ENCODE data around the gene IQCF6. TPM values are rescaled to one million over a fixed set of nuclear protein-coding genes. Genes with fewer than 3 reads are reported as not detected.
"Not testable (repeated sequence)": the region's sequence is repeated elsewhere in the genome, so short reads cannot be mapped to it uniquely, and the experiment has no call there.

Gene IQCF6
- total and polyA plus RNA-seq, 9 donors, result not detected

GRCh38 chr3:51778554-51778953, 483 bp downstream of the IQCF6 start:
- H3K27me3 ChIP-seq (ENCODE audit: control insufficient read depth, insufficient read depth, low read length), result peaks cover 7% of the 10 kb centered on the region
- H3K36me3 ChIP-seq (ENCODE audit: control insufficient read depth, insufficient read depth, low read length), result no peaks in the 10 kb centered on the region
- 90% methylated on average over 14 of the region's 17 CpGs for WGBS (ENCODE audit: insufficient coverage)
- peaks cover 14% of the 10 kb centered on the region for H3K4me1 ChIP-seq (ENCODE audit: control insufficient read depth, insufficient read depth, low read length)
- no peaks in the 10 kb centered on the region for H3K9me3 ChIP-seq (replicated peaks; ENCODE audit: control insufficient read depth, low read depth, low read length)
- DNase-seq, result no peak
- no peak overlapping the region for H3K27ac ChIP-seq (ENCODE audit: low read length)
- no peak overlapping the region for H3K4me3 ChIP-seq (ENCODE audit: low read length)

GRCh38 chr3:51777985-51778384, 1.1 kb downstream of the IQCF6 start:
- H3K36me3 ChIP-seq (ENCODE audit: control insufficient read depth, insufficient read depth, low read length), result no peaks in the 10 kb centered on the region
- peak; percentile 75 for DNase-seq
- WGBS (ENCODE audit: insufficient coverage), result 50% methylated on average over 2 of the region's 3 CpGs

GRCh38 chr3:51773529-51774056, 5.4 kb downstream of the IQCF6 start:
- H3K4me3 ChIP-seq (ENCODE audit: low read length), result no peak overlapping the region
- DNase-seq, result no peak
- WGBS (ENCODE audit: insufficient coverage), result 38% methylated on average over 3 of the region's 4 CpGs
- H3K9me3 ChIP-seq (replicated peaks; ENCODE audit: control insufficient read depth, low read depth, low read length), result no peaks in the 10 kb centered on the region
- H3K36me3 ChIP-seq (ENCODE audit: control insufficient read depth, insufficient read depth, low read length), result no peaks in the 10 kb centered on the region
- H3K27me3 ChIP-seq (ENCODE audit: control insufficient read depth, insufficient read depth, low read length), result peaks cover 6% of the 10 kb centered on the region
- no peak overlapping the region for H3K27ac ChIP-seq (ENCODE audit: low read length)
- peaks cover 9% of the 10 kb centered on the region for H3K4me1 ChIP-seq (ENCODE audit: control insufficient read depth, insufficient read depth, low read length)

More at GRCh38 chr3:51777985-51778384, 1.1 kb downstream of the IQCF6 start:
- Histone ChIP-seq H3K4me3 (ENCODE audit: low read length) (no peak overlapping the region), H3K4me1 (ENCODE audit: control insufficient read depth, insufficient read depth, low read length) (peaks cover 14% of the 10 kb centered on the region), H3K9me3 (replicated peaks; ENCODE audit: control insufficient read depth, low read depth, low read length) (no peaks in the 10 kb centered on the region), H3K27ac (ENCODE audit: low read length) (no peak overlapping the region), H3K27me3 (ENCODE audit: control insufficient read depth, insufficient read depth, low read length) (peaks cover 7% of the 10 kb centered on the region)

- Histone ChIP-seq H3K27me3 (ENCODE audit: control insufficient read depth, insufficient read depth, low read length) (no peaks in the 10 kb centered on the region), H3K4me1 (ENCODE audit: control insufficient read depth, insufficient read depth, low read length) (no peaks in the 10 kb centered on the region), H3K9me3 (replicated peaks; ENCODE audit: control insufficient read depth, low read depth, low read length) (peaks cover 12% of the 10 kb centered on the region), H3K36me3 (ENCODE audit: control insufficient read depth, insufficient read depth, low read length) (no peaks in the 10 kb centered on the region), H3K4me3 (ENCODE audit: low read length) (no peak overlapping the region), H3K27ac (ENCODE audit: low read length) (no peak overlapping the region)
- DNase-seq, result no peak
These were observed 19.8 kb downstream of the IQCF6 start for GRCh38 chr3:51759203-51759602.

GRCh38 chr3:51753763-51754750, 25.0 kb downstream of the IQCF6 start:
- H3K27ac ChIP-seq (ENCODE audit: low read length); H3K4me3 ChIP-seq (ENCODE audit: low read length); H3K4me1 ChIP-seq (ENCODE audit: control insufficient read depth, insufficient read depth, low read length); H3K36me3 ChIP-seq (ENCODE audit: control insufficient read depth, insufficient read depth, low read length); H3K9me3 ChIP-seq (replicated peaks; ENCODE audit: control insufficient read depth, low read depth, low read length); DNase-seq; H3K27me3 ChIP-seq (ENCODE audit: control insufficient read depth, insufficient read depth, low read length): not testable (repeated sequence)
- 70% methylated on average over 11 of the region's 13 CpGs for WGBS (ENCODE audit: insufficient coverage)

GRCh38 chr3:51751287-51751686, 27.8 kb downstream of the IQCF6 start:
- H3K4me1 ChIP-seq (ENCODE audit: control insufficient read depth, insufficient read depth, low read length), result no peaks in the 10 kb centered on the region
- H3K27me3 ChIP-seq (ENCODE audit: control insufficient read depth, insufficient read depth, low read length), result peaks cover 2% of the 10 kb centered on the region
- H3K9me3 ChIP-seq (replicated peaks; ENCODE audit: control insufficient read depth, low read depth, low read length), result no peaks in the 10 kb centered on the region
- no peak overlapping the region for H3K27ac ChIP-seq (ENCODE audit: low read length)
- WGBS (ENCODE audit: insufficient coverage), result no CpG with 5 or more reads among the region's 2 CpGs
- no peak overlapping the region for H3K4me3 ChIP-seq (ENCODE audit: low read length)
- no peak for DNase-seq
- no peaks in the 10 kb centered on the region for H3K36me3 ChIP-seq (ENCODE audit: control insufficient read depth, insufficient read depth, low read length)

GRCh38 chr3:51750878-51751277, 28.2 kb downstream of the IQCF6 start:
- no peaks in the 10 kb centered on the region for H3K36me3 ChIP-seq (ENCODE audit: control insufficient read depth, insufficient read depth, low read length)
- H3K9me3 ChIP-seq (replicated peaks; ENCODE audit: control insufficient read depth, low read depth, low read length), result no peaks in the 10 kb centered on the region
- no peaks in the 10 kb centered on the region for H3K4me1 ChIP-seq (ENCODE audit: control insufficient read depth, insufficient read depth, low read length)
- no peak for DNase-seq
- H3K4me3 ChIP-seq (ENCODE audit: low read length), result no peak overlapping the region
- H3K27ac ChIP-seq (ENCODE audit: low read length), result no peak overlapping the region
- peaks cover 2% of the 10 kb centered on the region for H3K27me3 ChIP-seq (ENCODE audit: control insufficient read depth, insufficient read depth, low read length)
- no CpG with 5 or more reads among the region's 1 CpG for WGBS (ENCODE audit: insufficient coverage)

GRCh38 chr3:51748327-51748726, 30.7 kb downstream of the IQCF6 start:
- no peak for DNase-seq
- H3K27me3 ChIP-seq (ENCODE audit: control insufficient read depth, insufficient read depth, low read length), result no peaks in the 10 kb centered on the region
- no peak overlapping the region for H3K4me3 ChIP-seq (ENCODE audit: low read length)
- no peaks in the 10 kb centered on the region for H3K4me1 ChIP-seq (ENCODE audit: control insufficient read depth, insufficient read depth, low read length)
- H3K27ac ChIP-seq (ENCODE audit: low read length), result no peak overlapping the region
- no peaks in the 10 kb centered on the region for H3K9me3 ChIP-seq (replicated peaks; ENCODE audit: control insufficient read depth, low read depth, low read length)
- WGBS (ENCODE audit: insufficient coverage), result no CpG with 5 or more reads among the region's 1 CpG
- H3K36me3 ChIP-seq (ENCODE audit: control insufficient read depth, insufficient read depth, low read length), result no peaks in the 10 kb centered on the region

- Histone ChIP-seq H3K4me1 (ENCODE audit: control insufficient read depth, insufficient read depth, low read length) (no peaks in the 10 kb centered on the region), H3K4me3 (ENCODE audit: low read length) (no peak overlapping the region), H3K9me3 (replicated peaks; ENCODE audit: control insufficient read depth, low read depth, low read length) (no peaks in the 10 kb centered on the region), H3K27ac (ENCODE audit: low read length) (no peak overlapping the region), H3K27me3 (ENCODE audit: control insufficient read depth, insufficient read depth, low read length) (no peaks in the 10 kb centered on the region), H3K36me3 (ENCODE audit: control insufficient read depth, insufficient read depth, low read length) (no peaks in the 10 kb centered on the region)
- DNase-seq, result no peak
These were observed 31.2 kb downstream of the IQCF6 start for GRCh38 chr3:51747840-51748239.

GRCh38 chr3:51742978-51743377, 36.1 kb downstream of the IQCF6 start:
- WGBS (ENCODE audit: insufficient coverage), result 57% methylated on average over 4 of the region's 4 CpGs
- not testable (repeated sequence) for H3K4me3 ChIP-seq (ENCODE audit: low read length); H3K27me3 ChIP-seq (ENCODE audit: control insufficient read depth, insufficient read depth, low read length); H3K27ac ChIP-seq (ENCODE audit: low read length); H3K9me3 ChIP-seq (replicated peaks; ENCODE audit: control insufficient read depth, low read depth, low read length); H3K36me3 ChIP-seq (ENCODE audit: control insufficient read depth, insufficient read depth, low read length); H3K4me1 ChIP-seq (ENCODE audit: control insufficient read depth, insufficient read depth, low read length)
- peak; percentile 14 for DNase-seq
